Endothelial cell (in vitro differentiated cells): ENCODE data around the gene CMTM6. TPM values are rescaled to one million over a fixed set of nuclear protein-coding genes. Genes with fewer than 3 reads are reported as not detected.
A peak's percentile ranks its signal among the peaks of the same experiment; 100 is the strongest.

ENCODE experiments used
- DNase-seq: peaks from one replicate; pipeline ENCODE4 v3.0.0; 2021; ENCODE audit warnings: low spot score
- H3K27ac Mint-ChIP-seq: one replicate; pipeline ENCODE4 v1.8.0; 2021; ENCODE audit warnings: mixed read lengths, inconsistent platforms; ENCODE audit not compliant: unreplicated experiment
- H3K27me3 Mint-ChIP-seq: one replicate; pipeline ENCODE4 v1.8.0; 2021; ENCODE audit warnings: mild to moderate bottlenecking, moderate library complexity, mixed read lengths, inconsistent platforms; ENCODE audit not compliant: unreplicated experiment
- H3K36me3 Mint-ChIP-seq: one replicate; pipeline ENCODE4 v1.8.0; 2021; ENCODE audit warnings: mild to moderate bottlenecking, low read depth, mixed read lengths, inconsistent platforms; ENCODE audit not compliant: unreplicated experiment
- H3K4me1 Mint-ChIP-seq: one replicate; pipeline ENCODE4 v1.8.0; 2021; ENCODE audit warnings: mild to moderate bottlenecking, mixed read lengths, inconsistent platforms; ENCODE audit not compliant: unreplicated experiment
- H3K4me3 Mint-ChIP-seq: one replicate; pipeline ENCODE4 v1.8.0; 2021; ENCODE audit warnings: mild to moderate bottlenecking, mixed read lengths, inconsistent platforms; ENCODE audit not compliant: unreplicated experiment
- H3K9me3 Mint-ChIP-seq: one replicate; pipeline ENCODE4 v1.8.0; 2021; ENCODE audit warnings: mixed read lengths, inconsistent platforms; ENCODE audit not compliant: unreplicated experiment
- total RNA-seq: library from RNA; stranded (reverse); fragmentation: NEBNext Ultra II Directional; extraction: Animal tissue kit (Norgen Biotek cat#: 25700); gene quantifications from one replicate; pipeline ENCODE4 v1.2.1, GENCODE V29; 2021; ENCODE audit not compliant: unreplicated experiment
- TF ChIP-seq, protein P1 (sequence below): fragments of 200-600 bp; sonication (generic); IDR thresholded peaks from one replicate; pipeline ENCODE4 v1.5.0; 2021; ENCODE audit warnings: antibody characterized with exemption; ENCODE audit not compliant: unreplicated experiment

Gene CMTM6
- total RNA-seq, 1 donor from 2014 or later, result 59.9 TPM

DNA sequence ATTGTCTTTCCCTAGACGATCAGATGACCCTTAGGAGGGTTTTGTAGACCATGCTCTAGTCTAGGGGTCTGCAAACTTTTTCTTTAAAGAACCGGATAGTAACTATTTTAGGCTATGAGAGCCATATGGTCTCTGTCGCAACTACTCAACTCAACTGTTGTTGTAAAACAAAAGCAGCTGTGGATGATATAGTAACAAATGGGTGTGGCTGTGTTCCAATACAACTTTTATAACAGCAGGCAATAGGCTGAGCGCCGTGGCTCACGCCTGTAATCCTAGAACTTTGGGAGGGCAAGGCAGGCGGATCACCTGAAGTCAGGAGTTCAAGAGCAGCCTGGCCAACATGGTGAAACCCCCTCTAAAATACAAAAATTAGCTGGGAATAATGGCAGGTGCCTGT lies 6.1 kb upstream of the CMTM6 start:
- Mint-ChIP-seq H3K27ac (no peak overlapping the region), H3K27me3 (peaks cover 2% of the 10 kb centered on the region), H3K4me3 (no peak overlapping the region), H3K36me3 (peaks cover 4% of the 10 kb centered on the region), H3K4me1 (peaks cover 22% of the 10 kb centered on the region), H3K9me3 (no peaks in the 10 kb centered on the region)
- TF ChIP-seq, protein P1, sequence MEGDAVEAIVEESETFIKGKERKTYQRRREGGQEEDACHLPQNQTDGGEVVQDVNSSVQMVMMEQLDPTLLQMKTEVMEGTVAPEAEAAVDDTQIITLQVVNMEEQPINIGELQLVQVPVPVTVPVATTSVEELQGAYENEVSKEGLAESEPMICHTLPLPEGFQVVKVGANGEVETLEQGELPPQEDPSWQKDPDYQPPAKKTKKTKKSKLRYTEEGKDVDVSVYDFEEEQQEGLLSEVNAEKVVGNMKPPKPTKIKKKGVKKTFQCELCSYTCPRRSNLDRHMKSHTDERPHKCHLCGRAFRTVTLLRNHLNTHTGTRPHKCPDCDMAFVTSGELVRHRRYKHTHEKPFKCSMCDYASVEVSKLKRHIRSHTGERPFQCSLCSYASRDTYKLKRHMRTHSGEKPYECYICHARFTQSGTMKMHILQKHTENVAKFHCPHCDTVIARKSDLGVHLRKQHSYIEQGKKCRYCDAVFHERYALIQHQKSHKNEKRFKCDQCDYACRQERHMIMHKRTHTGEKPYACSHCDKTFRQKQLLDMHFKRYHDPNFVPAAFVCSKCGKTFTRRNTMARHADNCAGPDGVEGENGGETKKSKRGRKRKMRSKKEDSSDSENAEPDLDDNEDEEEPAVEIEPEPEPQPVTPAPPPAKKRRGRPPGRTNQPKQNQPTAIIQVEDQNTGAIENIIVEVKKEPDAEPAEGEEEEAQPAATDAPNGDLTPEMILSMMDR, result no peak
- no peak for DNase-seq

DNA sequence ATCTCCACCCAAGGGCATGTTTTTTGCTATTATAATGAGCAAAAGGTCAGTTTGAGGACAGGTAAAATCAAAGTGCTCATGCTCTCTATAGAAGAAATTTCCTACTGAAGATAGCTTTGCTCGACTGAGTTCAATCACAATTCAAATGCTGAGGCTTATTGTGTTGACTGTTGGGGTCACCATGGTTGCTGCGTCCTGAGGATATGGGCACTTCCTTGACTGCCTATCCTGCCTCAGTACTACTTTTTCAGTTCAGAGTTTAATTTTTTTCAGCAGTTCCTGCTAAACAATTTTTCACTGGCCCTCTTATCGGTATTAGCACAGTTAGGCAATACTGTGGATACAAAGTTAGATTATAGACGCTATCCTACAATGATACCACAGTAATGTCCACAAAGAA lies 3.8 kb upstream of the CMTM6 start:
- Mint-ChIP-seq H3K4me3 (peak overlapping the region; percentile 16), H3K4me1 (peaks cover 35% of the 10 kb centered on the region), H3K27ac (peak overlapping the region; percentile 99)

DNA sequence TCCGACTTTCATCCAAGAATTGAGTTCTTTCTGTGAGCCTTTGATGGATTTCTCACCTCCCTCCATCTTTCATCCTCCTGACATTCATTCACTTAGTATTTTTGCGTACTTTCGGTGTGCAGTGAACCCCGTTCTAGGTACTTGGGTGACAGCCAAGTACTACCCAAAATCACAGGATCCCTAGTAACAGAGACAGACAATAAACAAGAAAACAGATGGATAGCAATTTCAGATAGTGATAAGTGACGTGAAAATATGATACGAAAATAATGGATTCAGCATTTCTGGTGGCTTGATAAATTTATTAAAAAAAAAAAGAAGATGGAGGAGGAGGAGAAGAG lies 264 bp upstream of the CMTM6 start:
- peak overlapping the region; percentile 97 for H3K27ac Mint-ChIP-seq

More for the DNA sequence above, 3.8 kb upstream of the CMTM6 start:
- H3K36me3 Mint-ChIP-seq, result peaks cover 10% of the 10 kb centered on the region
- TF ChIP-seq, protein P1, result no peak
- no peak for DNase-seq
- H3K27me3 Mint-ChIP-seq, result peaks cover 8% of the 10 kb centered on the region
- H3K9me3 Mint-ChIP-seq, result no peaks in the 10 kb centered on the region

DNA sequence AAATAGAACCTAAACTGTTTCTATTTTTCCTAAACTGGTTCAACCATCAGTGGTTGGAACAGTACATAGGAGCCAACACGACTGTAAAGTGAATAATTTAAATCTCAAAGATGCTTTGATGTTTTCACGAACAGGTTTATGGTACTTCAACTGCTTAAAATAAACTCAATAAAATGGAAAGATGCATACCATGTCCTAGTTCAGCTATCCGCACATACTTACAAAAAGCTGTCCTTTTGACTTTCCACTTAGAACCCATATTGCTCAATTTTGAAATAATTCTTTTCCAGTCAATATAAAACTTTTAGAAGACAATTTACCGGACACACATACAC lies 902 bp downstream of the CMTM6 start:
- Mint-ChIP-seq H3K4me1 (peaks cover 43% of the 10 kb centered on the region), H3K27me3 (peaks cover 9% of the 10 kb centered on the region), H3K36me3 (peaks cover 16% of the 10 kb centered on the region), H3K9me3 (no peaks in the 10 kb centered on the region), H3K4me3 (peak overlapping the region; percentile 100), H3K27ac (peak overlapping the region; percentile 100)
- no peak for DNase-seq
- TF ChIP-seq, protein P1, result no peak

More for the DNA sequence above, 264 bp upstream of the CMTM6 start:
- TF ChIP-seq, protein P1, result no peak
- Mint-ChIP-seq H3K9me3 (no peaks in the 10 kb centered on the region), H3K27me3 (peaks cover 9% of the 10 kb centered on the region), H3K4me1 (peaks cover 48% of the 10 kb centered on the region), H3K4me3 (peak overlapping the region; percentile 100), H3K36me3 (peaks cover 14% of the 10 kb centered on the region)
- DNase-seq, result no peak

DNA sequence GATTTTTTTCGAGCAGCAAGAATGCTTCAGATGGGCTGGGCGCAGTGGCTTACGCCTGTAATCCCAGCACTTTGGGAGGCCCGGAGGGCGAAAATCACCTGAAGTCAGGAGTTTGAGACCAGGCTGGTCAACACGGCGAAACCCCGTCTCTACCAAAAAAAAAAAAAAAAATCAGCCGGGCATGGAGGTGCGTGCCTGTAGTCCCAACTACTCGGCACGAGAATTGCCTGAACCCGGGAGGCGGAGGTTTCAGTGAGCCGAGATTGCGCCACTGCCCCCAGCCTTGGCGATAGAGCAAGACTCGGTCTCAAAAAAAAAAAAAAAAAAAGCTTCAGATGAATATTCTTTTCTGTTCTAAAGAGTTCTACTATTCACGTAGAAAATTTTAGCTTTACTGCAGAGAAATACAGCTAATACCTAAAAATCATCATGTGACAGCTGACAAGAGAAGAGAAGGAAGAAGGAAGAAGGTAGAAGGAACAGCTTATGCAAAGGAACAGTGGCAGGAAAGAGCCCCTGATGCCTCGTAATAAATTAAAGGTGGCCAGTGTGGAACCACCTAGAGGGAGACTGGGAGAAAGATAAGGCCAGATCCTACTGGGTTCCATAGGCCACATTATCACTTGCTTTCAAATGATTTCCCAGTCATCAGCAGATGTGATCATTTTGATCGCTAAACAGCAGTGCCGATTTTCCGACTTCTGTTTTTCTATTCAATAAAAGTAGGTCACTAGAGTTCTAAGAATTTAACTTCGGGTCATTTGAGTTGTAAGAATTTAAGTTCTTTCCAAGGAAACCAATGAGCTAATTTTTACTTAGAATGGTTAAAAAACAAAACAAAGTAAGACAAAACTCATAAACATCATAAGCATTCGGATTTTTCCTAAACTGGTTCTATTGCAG lies 1.5 kb downstream of the CMTM6 start:
- H3K27ac Mint-ChIP-seq, result peak overlapping the region; percentile 82

More for the DNA sequence above, 1.5 kb downstream of the CMTM6 start:
- peak overlapping the region; percentile 100 for H3K4me3 Mint-ChIP-seq
- peaks cover 46% of the 10 kb centered on the region for H3K4me1 Mint-ChIP-seq
- H3K27me3 Mint-ChIP-seq, result peaks cover 9% of the 10 kb centered on the region
- H3K36me3 Mint-ChIP-seq, result peaks cover 19% of the 10 kb centered on the region
- TF ChIP-seq, protein P1, result no peak
- no peaks in the 10 kb centered on the region for H3K9me3 Mint-ChIP-seq
- DNase-seq, result no peak
